GM10266 (cell line): ENCODE results near the gene PGP.

Source experiments
- DNase-seq: peaks from one replicate; pipeline ENCODE4 v3.0.0; 2012; ENCODE audit errors: extremely low spot score
- TF ChIP-seq, protein P1 (sequence below): IDR thresholded peaks from 2 replicates; pipeline ENCODE4 v1.5.1; 2012; ENCODE audit warnings: mild to moderate bottlenecking, low read depth; ENCODE audit not compliant: control insufficient read depth, insufficient read depth; ENCODE audit errors: missing control alignments

PGP gene

DNA sequence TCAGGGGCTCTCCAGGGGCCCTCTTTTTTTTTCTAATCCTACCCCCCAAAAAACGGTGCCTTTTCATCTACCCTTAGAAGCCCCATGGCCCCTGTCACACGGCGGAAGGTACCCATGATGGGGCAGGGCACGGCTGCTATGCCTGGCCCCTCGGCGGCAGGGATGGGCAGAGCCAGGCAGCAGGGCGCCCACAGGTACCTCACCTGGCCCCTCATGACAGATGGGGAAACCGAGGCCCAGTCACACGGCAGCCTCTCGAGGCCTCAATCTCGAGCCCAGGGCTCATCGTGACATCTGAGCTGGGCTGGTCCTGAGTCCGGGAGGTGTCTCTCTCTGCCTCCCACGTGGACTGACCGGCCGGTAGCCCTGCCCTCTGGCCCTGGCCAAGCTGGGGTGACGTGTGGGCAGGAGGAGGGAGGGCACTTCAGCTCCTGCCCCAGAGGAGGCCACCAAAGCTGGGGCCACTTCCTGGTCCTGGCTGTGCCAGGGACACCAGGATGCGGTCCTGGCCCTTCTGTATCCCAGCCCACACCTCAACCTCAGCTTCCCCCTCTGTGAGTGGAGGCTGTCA lies 47.5 kb downstream of the PGP start:
- TF ChIP-seq, protein P1, sequence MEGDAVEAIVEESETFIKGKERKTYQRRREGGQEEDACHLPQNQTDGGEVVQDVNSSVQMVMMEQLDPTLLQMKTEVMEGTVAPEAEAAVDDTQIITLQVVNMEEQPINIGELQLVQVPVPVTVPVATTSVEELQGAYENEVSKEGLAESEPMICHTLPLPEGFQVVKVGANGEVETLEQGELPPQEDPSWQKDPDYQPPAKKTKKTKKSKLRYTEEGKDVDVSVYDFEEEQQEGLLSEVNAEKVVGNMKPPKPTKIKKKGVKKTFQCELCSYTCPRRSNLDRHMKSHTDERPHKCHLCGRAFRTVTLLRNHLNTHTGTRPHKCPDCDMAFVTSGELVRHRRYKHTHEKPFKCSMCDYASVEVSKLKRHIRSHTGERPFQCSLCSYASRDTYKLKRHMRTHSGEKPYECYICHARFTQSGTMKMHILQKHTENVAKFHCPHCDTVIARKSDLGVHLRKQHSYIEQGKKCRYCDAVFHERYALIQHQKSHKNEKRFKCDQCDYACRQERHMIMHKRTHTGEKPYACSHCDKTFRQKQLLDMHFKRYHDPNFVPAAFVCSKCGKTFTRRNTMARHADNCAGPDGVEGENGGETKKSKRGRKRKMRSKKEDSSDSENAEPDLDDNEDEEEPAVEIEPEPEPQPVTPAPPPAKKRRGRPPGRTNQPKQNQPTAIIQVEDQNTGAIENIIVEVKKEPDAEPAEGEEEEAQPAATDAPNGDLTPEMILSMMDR, result no peak
- DNase-seq, result no peak

DNA sequence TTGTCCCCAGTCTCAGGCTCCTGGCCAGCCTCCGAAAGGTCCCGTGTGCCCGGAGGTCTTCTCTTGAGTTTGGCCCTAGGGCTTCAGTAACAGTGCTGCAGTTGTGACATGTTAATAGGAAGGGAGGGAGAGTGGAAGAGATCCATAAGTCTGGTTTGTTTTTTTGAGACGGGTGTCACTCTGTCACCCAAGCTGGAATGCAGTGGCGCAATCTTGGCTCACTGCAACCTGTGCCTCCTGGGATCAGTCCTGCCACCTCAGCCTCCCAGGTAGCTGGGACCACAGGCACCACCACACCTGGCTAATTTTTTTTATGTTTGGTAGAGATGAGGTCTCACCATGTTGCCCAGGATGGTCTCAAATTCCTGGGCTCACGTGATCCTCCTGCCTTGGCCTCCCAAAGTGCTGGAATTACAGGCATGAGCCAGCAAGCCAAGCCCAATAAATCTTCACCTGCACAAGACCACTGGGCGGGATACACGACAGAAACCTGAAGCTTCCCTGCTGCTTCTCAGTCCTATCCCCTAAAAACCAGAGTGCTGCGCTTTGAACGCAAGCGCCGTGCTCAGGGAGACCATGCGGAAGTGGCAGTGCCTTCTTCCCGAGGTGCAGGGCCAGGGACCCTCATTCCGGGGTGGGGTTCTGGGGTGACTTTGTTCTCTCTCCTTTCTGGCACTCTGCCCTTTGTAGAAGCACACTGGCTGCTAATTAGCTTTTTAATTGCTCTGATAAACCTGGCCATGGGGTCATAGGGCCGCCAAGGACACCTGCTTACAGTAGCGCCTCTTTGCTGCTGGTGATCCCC lies 48.2 kb downstream of the PGP start:
- no peak for DNase-seq
- TF ChIP-seq, protein P1, result no peak

DNA sequence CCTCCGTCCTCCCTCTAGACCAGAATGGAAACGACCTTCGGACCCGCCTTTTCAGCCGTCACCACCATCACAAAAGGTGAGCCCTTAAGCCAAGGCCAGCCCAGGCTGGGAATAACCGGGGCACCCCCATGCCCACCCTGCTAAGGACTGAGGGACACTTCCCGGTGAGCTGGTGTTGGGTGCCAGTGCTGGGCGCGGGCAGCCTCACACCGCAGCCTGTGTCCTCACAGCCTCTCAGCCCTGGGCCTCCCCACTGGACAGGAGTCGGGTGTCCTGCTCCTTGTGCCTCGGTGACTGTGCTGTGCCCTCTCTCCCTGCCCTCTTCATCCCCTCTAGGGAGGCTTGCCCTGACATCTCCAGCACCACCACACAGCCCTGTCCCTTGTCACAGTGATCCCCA lies 48.8 kb downstream of the PGP start:
- TF ChIP-seq, protein P1, result no peak
- no peak for DNase-seq

DNA sequence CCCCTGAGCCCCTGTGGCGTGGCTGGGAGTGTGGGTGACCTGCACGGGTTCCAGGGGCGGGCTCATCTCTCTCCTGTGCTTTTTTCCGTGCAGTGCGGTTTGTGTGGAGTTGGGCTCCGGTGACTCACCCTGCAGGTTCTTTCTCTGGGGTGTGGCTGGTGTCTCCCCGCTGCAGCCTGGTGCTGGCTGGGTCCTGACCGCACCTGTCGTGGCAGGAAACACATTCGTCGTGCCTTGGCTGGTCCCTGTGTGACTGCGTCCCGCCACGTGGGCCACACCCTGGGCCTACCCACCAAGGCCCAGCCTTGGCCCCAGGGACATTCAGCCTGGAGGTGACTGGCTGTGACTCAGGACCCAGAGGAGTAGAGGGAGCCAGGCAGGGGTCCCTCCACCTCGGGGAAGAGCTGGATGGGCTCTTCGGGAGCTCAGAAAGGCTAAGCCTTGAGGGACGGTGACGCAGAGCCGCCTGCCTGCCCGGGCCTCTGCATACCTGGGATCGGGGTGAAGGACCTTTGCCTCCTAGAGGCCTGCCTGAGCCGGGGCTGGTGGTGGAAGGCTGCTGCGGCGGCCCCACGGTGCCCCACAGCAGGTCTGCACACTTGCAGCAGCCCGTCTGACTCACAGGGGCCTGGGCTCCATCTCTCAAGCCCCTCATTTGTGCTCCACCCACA lies 51.3 kb downstream of the PGP start:
- no peak for DNase-seq
- TF ChIP-seq, protein P1, result no peak

DNA sequence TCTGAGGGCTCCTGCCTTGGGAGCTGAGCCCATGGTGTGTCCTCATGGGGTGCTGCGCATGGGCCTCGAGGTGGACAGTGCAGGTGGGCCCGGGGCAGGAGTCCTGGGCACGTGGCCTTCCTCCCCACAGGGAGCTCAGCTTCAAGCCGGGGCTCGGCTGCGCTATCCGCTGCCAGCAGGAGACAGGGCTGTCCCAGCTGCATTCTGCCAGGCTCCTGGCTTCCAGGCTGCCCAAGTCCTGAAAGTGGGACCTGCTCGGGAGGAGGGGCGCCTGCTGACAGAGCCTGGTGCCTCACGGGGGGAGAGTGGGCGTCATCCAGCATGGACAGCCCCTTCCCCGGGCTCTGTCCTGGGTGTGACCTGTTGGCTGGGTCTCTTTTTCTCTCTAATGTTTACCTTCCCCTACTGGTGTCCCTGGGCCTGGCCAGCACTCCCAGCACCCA lies 51.9 kb downstream of the PGP start:
- TF ChIP-seq, protein P1, result no peak
- DNase-seq, result no peak

DNA sequence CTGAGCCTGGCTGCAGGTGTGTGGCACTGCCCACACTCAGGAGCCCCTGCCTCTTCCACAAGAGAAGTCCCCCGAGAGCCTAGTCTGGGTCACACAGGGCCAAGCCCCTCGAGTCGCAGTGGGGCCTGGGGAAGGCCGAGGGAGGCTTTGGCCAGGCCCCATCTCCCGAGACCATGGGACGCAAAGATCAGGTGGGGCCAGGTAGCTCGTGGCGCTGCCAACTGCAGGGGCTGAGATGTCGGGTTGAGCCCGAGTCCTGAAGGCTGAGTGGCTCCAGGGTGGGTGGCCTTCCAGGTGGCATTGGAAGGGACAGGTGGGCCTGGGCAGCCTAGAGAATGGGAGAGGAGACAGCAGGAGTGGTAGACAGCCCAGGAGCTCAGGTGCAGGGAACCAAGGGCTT lies 52.7 kb downstream of the PGP start:
- TF ChIP-seq, protein P1, result no peak
- no peak for DNase-seq
